AG09319 (cell line): ENCODE data around the gene OLA1.
A peak's percentile ranks its signal among the peaks of the same experiment; 100 is the strongest.

Experiments
- DNase-seq: peaks from one replicate; pipeline ENCODE4 v3.0.0-alpha.2; 2010; ENCODE audit warnings: low read depth; ENCODE audit errors: extremely low read depth
- CTCF ChIP-seq: IDR thresholded peaks from 2 replicates; pipeline ENCODE4 v1.5.1; 2011; ENCODE audit warnings: low read depth, mild to moderate bottlenecking, inconsistent platforms, low read length, moderate library complexity

The OLA1 gene

GRCh38 chr2:174040417-174040701 lies 208.0 kb downstream of the OLA1 start:
- no peak for TF ChIP-seq CTCF
- no peak for DNase-seq

GRCh38 chr2:174039551-174040416 lies 208.5 kb downstream of the OLA1 start:
- peak; percentile 79 for TF ChIP-seq CTCF
- DNase-seq: peak; percentile 86

- DNase-seq: no peak
- no peak for TF ChIP-seq CTCF
Observed at GRCh38 chr2:174038462-174038861, 209.9 kb downstream of the OLA1 start.

- no peak for DNase-seq
- TF ChIP-seq CTCF: no peak
Observed at GRCh38 chr2:174036825-174037224, 211.5 kb downstream of the OLA1 start.

- TF ChIP-seq CTCF: peak; percentile 42
- DNase-seq: no peak
Observed at GRCh38 chr2:174035981-174036742, 212.2 kb downstream of the OLA1 start.

- DNase-seq: no peak
- no peak for TF ChIP-seq CTCF
Observed at GRCh38 chr2:174035117-174035635, 213.2 kb downstream of the OLA1 start.

GRCh38 chr2:174033163-174033550 lies 215.2 kb downstream of the OLA1 start:
- no peak for DNase-seq
- TF ChIP-seq CTCF: no peak
